Fibroblast of lung (primary cell): ENCODE results near the gene NPSR1.

ENCODE experiments used
- EZH2 ChIP-seq: IDR thresholded peaks from 2 replicates; pipeline ENCODE4 v1.5.1; 2012; ENCODE audit warnings: low read length, control low read depth, mild to moderate bottlenecking; ENCODE audit errors: missing control alignments
- TF ChIP-seq, protein P1 (sequence below), 2 donors: IDR thresholded peaks in 1 of 2; conservative IDR thresholded peaks in 1 of 2; 1 replicate in 1 of 2; 2 replicates in 1 of 2; pipeline ENCODE4 v1.5.1; 2011 to 2012; ENCODE audit warnings: low read length in 2 of 2, control low read depth in 1 of 2, inconsistent platforms in 1 of 2, low read depth in 1 of 2, mild to moderate bottlenecking in 1 of 2

DNA sequence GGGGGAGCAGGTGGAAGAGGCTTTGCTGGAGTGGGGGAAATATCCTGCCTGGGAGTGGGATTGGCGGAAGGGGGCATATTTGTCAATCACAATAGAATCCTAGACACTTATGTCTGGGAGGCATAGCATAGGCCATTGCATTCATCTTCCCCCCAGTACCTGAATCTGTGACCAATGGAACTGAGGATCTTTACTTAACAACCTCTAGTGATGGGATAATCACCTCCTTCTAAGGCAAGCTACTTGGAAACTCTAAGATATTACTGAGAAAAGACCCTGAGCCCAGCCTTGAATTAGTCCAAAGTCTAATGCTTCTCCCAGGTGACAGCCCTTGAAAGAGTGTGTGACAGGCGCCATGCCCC is 90.7 kb downstream of the NPSR1 start:
- TF ChIP-seq, protein P1, sequence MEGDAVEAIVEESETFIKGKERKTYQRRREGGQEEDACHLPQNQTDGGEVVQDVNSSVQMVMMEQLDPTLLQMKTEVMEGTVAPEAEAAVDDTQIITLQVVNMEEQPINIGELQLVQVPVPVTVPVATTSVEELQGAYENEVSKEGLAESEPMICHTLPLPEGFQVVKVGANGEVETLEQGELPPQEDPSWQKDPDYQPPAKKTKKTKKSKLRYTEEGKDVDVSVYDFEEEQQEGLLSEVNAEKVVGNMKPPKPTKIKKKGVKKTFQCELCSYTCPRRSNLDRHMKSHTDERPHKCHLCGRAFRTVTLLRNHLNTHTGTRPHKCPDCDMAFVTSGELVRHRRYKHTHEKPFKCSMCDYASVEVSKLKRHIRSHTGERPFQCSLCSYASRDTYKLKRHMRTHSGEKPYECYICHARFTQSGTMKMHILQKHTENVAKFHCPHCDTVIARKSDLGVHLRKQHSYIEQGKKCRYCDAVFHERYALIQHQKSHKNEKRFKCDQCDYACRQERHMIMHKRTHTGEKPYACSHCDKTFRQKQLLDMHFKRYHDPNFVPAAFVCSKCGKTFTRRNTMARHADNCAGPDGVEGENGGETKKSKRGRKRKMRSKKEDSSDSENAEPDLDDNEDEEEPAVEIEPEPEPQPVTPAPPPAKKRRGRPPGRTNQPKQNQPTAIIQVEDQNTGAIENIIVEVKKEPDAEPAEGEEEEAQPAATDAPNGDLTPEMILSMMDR (conservative IDR thresholded peaks at IDR 0.05 in 1 of 2, IDR thresholded peaks at IDR 0.05 in 1 of 2; ENCODE audit: low read depth in 1 of 2, low read length in 2 of 2): no peak
- TF ChIP-seq EZH2: no peak
